NCI-H2107 (cell line): Measurements from ENCODE around the gene PCK2.

Experiments
- DNase-seq: peaks from one replicate; lab custom pipeline; 2025; lab: John Stamatoyannopoulos, UW

The PCK2 gene

DNA sequence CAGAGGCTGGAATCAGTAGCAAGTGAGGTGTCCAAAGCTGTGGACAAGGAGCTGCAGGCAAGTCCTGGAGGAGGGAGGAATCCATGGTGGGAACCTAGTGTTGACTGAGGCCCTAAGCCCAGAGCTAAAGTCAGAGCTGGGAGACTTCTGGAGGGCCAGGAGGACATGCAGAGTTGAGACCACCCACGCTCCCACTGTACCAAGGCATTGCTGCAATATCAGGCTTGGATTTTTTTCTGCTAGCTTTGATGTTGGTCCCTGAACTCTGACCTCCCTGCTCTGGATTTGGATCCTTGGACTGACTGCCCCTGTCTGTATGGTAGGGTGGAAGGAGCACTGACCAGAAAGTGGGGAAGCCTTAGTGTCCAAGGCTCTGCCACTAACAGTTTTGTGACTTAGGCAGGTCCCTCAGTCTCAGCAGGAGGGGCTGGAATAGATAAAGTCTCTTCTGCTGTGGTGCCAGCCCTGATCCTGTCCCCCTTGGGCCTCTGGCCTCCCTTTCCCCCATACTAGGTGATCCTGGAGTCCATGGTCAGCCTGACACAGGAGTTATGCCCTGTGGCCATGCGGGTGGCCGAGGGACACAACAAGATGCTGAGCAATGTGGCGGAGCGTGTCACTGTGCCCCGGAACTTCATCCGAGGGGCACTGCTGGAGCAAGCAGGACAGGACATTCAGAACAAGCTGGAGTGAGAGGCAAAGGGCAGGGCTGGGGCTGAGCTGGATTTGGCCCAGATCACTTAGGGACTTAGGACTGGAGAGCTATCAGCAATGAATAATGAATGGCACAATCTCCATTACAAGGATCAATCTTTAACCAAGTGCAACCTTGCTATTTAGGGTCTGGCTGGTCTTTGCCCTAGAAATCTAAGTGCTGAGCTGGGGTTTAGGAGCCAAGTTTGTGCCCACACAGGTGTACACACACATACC lies 32.9 kb upstream of the PCK2 start:
- DNase-seq, result no peak

GRCh38 chr14:24062216-24062980 lies 31.7 kb upstream of the PCK2 start:
- no peak for DNase-seq

DNA sequence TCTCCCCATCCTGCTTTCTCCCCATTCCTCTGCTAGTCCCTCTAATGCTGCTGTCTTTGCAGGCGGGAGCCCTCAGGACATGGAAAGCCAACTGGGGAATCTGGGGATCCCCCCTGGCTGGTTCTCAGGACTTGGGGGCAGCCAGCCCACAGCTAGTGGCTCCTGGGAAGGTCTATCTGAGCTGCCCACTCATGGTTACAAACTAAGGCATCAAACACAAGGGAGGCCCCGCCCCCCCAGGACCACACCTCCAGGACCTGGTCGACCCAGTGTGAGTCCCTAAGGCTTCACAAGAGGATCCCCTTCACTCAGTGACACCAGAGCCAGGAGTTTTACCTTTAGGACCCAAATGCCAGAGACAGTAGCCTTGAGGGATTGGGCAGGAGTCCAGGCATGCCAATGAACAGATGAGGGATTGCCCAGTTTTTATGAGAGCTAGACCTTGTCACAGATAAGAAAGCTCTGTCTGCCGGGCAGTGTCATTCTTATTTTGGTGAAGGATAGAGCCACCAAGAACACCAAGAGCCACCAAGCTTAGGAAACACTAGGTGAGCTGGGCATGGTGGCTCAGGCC lies 30.8 kb upstream of the PCK2 start:
- no peak for DNase-seq

- no peak for DNase-seq
Observed at GRCh38 chr14:24064091-24064795, 29.9 kb upstream of the PCK2 start.

DNA sequence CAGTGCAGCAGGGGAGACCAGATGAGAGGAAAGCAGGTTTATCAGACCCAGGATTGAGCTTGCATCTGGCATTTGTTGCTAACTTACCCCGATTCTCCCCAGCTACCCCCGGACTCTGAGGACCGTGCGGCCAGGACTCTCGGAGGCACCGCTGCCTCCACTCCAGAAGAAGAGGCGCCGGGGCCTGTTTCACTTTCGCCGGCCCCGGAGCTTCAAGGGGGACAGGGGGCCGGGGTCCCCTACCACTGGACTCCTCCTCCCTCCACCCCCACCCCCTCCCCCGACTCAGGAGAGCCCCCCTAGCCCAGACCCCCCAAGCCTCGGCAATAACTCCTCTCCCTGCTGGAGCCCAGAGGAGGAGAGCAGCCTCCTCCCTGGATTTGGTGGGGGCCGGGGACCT lies 29.3 kb upstream of the PCK2 start:
- no peak for DNase-seq

- no peak for DNase-seq
Observed at GRCh38 chr14:24065408-24065807, 28.7 kb upstream of the PCK2 start.

GRCh38 chr14:24066496-24067132 lies 27.5 kb upstream of the PCK2 start:
- no peak for DNase-seq

GRCh38 chr14:24067133-24068082 lies 26.7 kb upstream of the PCK2 start:
- DNase-seq, result no peak

DNA sequence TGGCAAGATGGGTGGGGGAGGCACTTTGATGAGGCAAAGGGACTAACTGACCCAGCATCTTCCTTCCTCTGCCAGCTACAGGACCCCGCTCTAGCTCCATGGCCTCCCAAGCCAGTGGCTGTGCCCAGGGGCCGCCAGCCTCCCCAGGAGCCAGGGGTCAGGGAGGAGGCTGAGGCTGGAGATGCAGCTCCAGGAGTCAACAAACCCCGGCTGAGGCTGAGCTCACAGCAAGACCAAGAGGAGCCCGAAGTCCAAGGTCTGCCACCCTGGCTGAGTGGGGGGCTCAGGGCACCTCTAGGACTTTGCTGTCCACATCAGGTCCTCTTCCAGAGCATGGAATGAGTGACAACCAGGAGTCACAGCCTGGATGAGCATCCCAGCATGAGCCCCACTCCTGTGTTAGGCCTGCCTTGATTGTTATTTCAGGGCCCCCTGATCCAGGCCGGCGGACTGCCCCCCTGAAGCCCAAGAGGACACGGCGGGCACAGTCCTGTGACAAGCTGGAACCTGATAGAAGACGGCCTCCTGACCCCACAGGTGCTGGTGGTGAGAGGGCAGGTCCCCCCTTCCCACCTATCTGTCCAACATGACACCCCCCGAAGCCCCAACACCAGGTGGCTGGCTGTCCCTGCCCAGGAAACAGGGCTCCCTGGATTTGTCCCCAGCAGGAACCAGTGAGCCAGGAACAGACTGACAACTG lies 25.2 kb upstream of the PCK2 start:
- no peak for DNase-seq

- DNase-seq, result no peak
Observed at GRCh38 chr14:24069411-24069735, 24.7 kb upstream of the PCK2 start.

- DNase-seq, result no peak
Observed at GRCh38 chr14:24070285-24071143, 23.6 kb upstream of the PCK2 start.

DNA sequence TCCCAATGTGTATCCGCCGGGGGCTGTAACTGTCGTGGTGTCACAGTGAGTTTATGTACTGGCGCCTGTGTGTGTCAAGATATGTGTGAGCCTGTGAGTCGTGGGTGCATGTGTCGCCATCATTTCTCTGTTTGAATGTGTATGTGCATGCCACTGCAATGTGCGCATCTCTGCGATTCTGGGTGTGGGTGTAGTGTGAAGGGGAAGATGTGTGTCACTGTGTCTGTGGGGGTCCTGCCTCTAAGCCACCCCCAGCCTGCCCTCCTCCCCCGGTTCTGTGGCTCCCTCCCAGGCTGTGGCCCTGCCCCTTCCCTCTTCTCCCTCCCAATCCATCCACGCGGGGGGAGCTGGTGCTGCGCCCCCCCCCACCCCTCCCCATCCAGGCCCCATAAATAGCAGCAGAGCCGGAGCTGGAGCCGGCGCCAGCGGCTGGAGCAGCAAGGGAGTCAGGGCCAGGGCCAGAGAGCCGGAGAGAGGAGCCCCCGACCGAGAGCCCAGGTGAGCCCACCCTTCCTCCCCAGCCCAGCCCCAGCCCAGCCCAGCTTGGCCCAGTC lies 22.9 kb upstream of the PCK2 start, which contains the start of gene CPNE6:
TSS of gene CPNE6 (plus strand) at position 419 of the 554 bp plus-strand sequence. CDS start 1,375 bp downstream, outside the sequence.
- DNase-seq, result no peak

DNA sequence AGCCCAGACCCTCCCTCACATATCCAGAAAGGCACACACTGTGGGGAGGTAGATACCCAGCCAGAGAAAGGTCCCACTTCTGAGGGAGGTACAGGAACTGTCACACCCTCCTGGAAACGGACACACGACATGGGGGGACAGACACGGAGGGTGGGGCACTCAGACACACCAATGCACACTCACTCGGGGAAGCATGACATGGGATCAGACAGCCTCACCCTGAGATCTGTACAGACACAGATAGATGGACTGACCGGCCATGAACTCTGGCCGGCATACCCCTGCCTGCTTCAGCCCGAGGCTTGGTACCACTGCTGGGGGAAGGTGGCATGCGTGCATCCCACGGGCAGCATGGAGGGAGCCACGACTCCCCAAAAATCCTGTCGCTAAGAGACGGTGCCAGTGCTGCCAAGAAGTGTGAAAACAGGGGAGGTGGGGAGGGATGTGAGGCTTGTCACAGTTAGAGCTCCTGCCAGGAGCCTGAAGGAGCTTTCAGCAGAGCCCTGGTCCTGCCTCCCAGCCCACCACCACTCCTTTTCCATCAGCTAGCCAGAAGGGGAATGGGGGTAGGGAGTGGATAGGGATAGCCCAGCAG lies 22.2 kb upstream of the PCK2 start:
- no peak for DNase-seq

DNA sequence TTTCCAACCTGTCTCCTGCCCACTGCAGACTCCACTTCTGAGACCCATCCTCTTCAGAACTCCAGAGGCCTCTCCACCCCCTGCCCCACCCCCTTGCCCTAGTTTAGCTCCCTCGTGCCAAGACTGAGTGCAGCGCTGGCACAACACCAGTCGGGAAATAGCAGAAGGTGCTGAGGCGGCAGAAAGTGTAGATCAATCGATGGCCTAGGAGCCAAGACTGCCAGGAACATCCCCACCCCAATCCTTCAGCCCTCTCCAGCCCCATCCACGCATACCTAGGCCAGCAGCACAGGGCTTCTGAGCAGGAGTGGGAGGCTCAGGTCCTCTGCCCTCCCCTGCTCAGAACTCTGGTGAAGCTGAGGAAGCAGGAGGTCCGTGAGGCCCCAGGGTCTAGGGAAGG lies 21.7 kb upstream of the PCK2 start:
- DNase-seq, result no peak

GRCh38 chr14:24072881-24073877 lies 20.9 kb upstream of the PCK2 start:
- no peak for DNase-seq

GRCh38 chr14:24074625-24075484 lies 19.3 kb upstream of the PCK2 start:
- DNase-seq, result no peak
